Upper lobe of left lung (tissue), 6 donors: ENCODE results near the gene NES. TPM values are rescaled to one million over a fixed set of nuclear protein-coding genes. Genes with fewer than 3 reads are reported as not detected.
A peak's percentile ranks its signal among the peaks of the same experiment; 100 is the strongest.

Source experiments
- ATAC-seq, 2 donors: fragments of 200-7000 bp; cut with Tn5 transposase; one replicate each; pipeline ENCODE4 v1.9.1; 2022; ENCODE audit warnings: mild to moderate bottlenecking in 2 of 2, moderate library complexity in 2 of 2; ENCODE audit not compliant: low FRiP score in 2 of 2
- DNase-seq, 2 donors: peaks; one replicate each; pipeline ENCODE4 v3.0.0-alpha.2; 2019 to 2020
- H3K27ac ChIP-seq, 4 donors: fragments of 200-600 bp; sonication (generic); one replicate each; pipeline ENCODE4 v1.5.1; 2016 to 2019
- H3K27me3 ChIP-seq, 4 donors: fragments of 200-600 bp; sonication (generic); one replicate each; pipeline ENCODE4 v1.5.1; 2017 to 2019
- H3K36me3 ChIP-seq, 4 donors: fragments of 200-600 bp; sonication (generic); one replicate each; pipeline ENCODE4 v1.5.1; 2016 to 2019
- H3K4me1 ChIP-seq, 4 donors: fragments of 200-600 bp; sonication (generic); one replicate each; pipeline ENCODE4 v1.5.1; 2018 to 2019
- H3K4me3 ChIP-seq, 4 donors: fragments of 200-600 bp; sonication (generic); one replicate each; pipeline ENCODE4 v1.5.1; 2017 to 2019; ENCODE audit warnings: mild to moderate bottlenecking in 2 of 4, moderate library complexity in 1 of 4
- H3K9me3 ChIP-seq, 4 donors: fragments of 200-600 bp; sonication (generic); one replicate each; pipeline ENCODE4 v1.5.1; 2018 to 2019
- CTCF ChIP-seq, 6 experiments: fragments of 450-650 bp in 4 of 6; fragments of 200-600 bp in 2 of 6; sonication (generic) in 2 of 6; IDR thresholded peaks; one replicate each; pipeline ENCODE4 v1.5.1; 2016 to 2019; ENCODE audit warnings: antibody characterized with exemption in 6 of 6
- EP300 ChIP-seq, 4 donors: sonication (generic); formaldehyde crosslinking; IDR thresholded peaks; one replicate each; pipeline ENCODE4 v1.5.1; 2017; ENCODE audit warnings: antibody characterized with exemption in 4 of 4, control low read depth in 2 of 4
- POLR2A ChIP-seq, 4 donors: fragments of 450-650 bp; IDR thresholded peaks; one replicate each; pipeline ENCODE4 v1.5.1; 2016 to 2017; ENCODE audit warnings: antibody characterized with exemption in 4 of 4, mild to moderate bottlenecking in 2 of 4
- POLR2AphosphoS5 ChIP-seq, 2 donors: sonication (generic); formaldehyde crosslinking; IDR thresholded peaks; one replicate each; pipeline ENCODE4 v1.5.1; 2017; ENCODE audit warnings: antibody characterized with exemption in 2 of 2
- WGBS, 2 donors: methylation state at CpG; one replicate each; pipeline ENCODE4 v1.1.5; 2017 to 2018; 5-methylcytosine and 5-hydroxymethylcytosine counted together
- total RNA-seq, 6 donors: library from RNA; depleted of rRNA in 4 of 6; stranded (reverse); fragments of >200 nt in 4 of 6; gene quantifications; one replicate each; pipeline versions ENCODE4 v1.1.0 to v1.2.1, GENCODE V29; 2016 to 2021
- donor health status: DM: no; HTN: no; CAD: no; lungs with moderate emphysema.
- donor health status: DM: no; HTN: yes; CAD: no; lungs with severe emphysema.

NES gene
- total RNA-seq, 6 donors from 2014 or later: 25.9 to 93.5 (median 34.3) TPM

- Histone ChIP-seq H3K36me3 (no peaks in the 10 kb centered on the region), H3K9me3 (no peaks in the 10 kb centered on the region), H3K4me3 (no peak overlapping the region), H3K27me3 (peaks cover 3 to 43% (median 27%) of the 10 kb centered on the region in 4 donors), H3K4me1 (peaks cover 9 to 14% (median 11%) of the 10 kb centered on the region in 4 donors), H3K27ac (no peak overlapping the region)
- DNase-seq (no peak), ATAC-seq (no peak)
- 57 to 68% methylated on average over 6 of the region's 7 CpGs for WGBS, 2 donors
- TF ChIP-seq POLR2AphosphoS5 (IDR thresholded peaks at IDR 0.05) (no peak), EP300 (IDR thresholded peaks at IDR 0.05) (no peak), CTCF (IDR thresholded peaks at IDR 0.05) (no peak), POLR2A (IDR thresholded peaks at IDR 0.05) (no peak)
These were observed 34.0 kb downstream of the NES start for GRCh38 chr1:156643049-156643777.

DNA sequence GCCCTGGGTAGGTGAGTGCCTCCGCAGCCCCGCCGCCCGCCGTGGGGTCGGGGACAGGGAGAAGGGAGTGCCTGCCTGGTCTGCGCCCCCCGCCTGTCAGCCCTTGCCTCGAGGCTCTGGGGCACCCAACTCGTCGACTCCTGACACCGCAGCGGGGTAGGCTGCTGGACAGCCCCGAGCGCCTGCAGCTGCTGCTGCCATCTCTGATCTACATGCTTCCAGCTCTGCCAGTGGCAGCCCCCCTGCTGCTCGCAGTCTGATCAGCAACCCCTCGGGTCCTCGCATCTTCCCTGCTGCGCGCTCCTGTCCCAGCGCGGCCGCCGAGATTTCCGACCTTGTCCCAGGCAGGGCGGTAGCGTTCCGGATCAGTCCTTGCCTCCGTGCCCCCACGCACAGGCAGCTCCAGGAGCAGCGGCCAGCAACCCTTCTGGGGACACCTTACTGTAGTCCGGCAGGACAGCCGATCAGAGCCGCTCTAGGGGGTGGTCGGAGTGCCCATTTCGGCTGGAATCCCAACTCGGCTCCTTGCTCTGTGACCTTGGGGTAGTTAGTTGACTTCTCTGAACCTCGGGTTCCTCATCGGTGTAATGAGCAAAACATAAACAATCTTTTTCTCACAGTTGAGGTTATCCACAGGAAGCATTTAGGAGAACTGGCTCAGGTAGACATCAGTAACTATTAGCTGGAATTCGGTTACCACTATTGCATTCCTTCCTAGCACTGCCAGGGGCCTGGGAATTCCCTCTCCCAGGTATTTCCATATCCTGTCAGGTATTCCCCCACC lies 34.8 kb downstream of the NES start:
- peaks cover 9 to 14% (median 11%) of the 10 kb centered on the region in 4 donors for H3K4me1 ChIP-seq
- ATAC-seq: peak in 1 of 2 donors; percentile 20
- TF ChIP-seq POLR2AphosphoS5 (IDR thresholded peaks at IDR 0.05): no peak
- no peak for TF ChIP-seq POLR2A (IDR thresholded peaks at IDR 0.05)
- no peak for TF ChIP-seq EP300 (IDR thresholded peaks at IDR 0.05)
- no peak for TF ChIP-seq CTCF (IDR thresholded peaks at IDR 0.05)
- peaks cover 3 to 41% (median 25%) of the 10 kb centered on the region in 4 donors for H3K27me3 ChIP-seq
- peak in 1 of 2 donors; percentile 78 for DNase-seq
- H3K36me3 ChIP-seq: no peaks in the 10 kb centered on the region
- peak overlapping the region in 3 of 4 donors; percentile 15 to 36 (median 34) for H3K4me3 ChIP-seq
- no peak overlapping the region for H3K27ac ChIP-seq
- no peaks in the 10 kb centered on the region for H3K9me3 ChIP-seq
- 26 to 35% methylated on average over 5 to 28 of the region's 40 CpGs for WGBS, 2 donors

- WGBS, 2 donors: 1% methylated on average over 16 to 17 of the region's 46 CpGs
- no peaks in the 10 kb centered on the region for H3K36me3 ChIP-seq
- DNase-seq: peak in 1 of 2 donors; percentile 81
- H3K4me3 ChIP-seq: peak within 1 kb of the TSS in 3 of 4 donors; percentile 15 to 36 (median 34)
- H3K4me1 ChIP-seq: peaks cover 9 to 14% (median 11%) of the 10 kb centered on the region in 4 donors
- peak in 1 of 2 donors; percentile 71 for ATAC-seq
- TF ChIP-seq POLR2AphosphoS5 (IDR thresholded peaks at IDR 0.05) (no peak), POLR2A (IDR thresholded peaks at IDR 0.05) (no peak), EP300 (IDR thresholded peaks at IDR 0.05) (no peak), CTCF (IDR thresholded peaks at IDR 0.05) (no peak)
- peaks cover 3 to 37% (median 25%) of the 10 kb centered on the region in 4 donors for H3K27me3 ChIP-seq
- no peaks in the 10 kb centered on the region for H3K9me3 ChIP-seq
- no peak within 1 kb of the TSS for H3K27ac ChIP-seq
These were observed 35.4 kb downstream of the NES start, which contains the start of gene BCAN for GRCh38 chr1:156641761-156642264. TSS of gene BCAN (plus strand) at chr1:156642117. CDS start at chr1:156646055, 3,938 bp downstream.

DNA sequence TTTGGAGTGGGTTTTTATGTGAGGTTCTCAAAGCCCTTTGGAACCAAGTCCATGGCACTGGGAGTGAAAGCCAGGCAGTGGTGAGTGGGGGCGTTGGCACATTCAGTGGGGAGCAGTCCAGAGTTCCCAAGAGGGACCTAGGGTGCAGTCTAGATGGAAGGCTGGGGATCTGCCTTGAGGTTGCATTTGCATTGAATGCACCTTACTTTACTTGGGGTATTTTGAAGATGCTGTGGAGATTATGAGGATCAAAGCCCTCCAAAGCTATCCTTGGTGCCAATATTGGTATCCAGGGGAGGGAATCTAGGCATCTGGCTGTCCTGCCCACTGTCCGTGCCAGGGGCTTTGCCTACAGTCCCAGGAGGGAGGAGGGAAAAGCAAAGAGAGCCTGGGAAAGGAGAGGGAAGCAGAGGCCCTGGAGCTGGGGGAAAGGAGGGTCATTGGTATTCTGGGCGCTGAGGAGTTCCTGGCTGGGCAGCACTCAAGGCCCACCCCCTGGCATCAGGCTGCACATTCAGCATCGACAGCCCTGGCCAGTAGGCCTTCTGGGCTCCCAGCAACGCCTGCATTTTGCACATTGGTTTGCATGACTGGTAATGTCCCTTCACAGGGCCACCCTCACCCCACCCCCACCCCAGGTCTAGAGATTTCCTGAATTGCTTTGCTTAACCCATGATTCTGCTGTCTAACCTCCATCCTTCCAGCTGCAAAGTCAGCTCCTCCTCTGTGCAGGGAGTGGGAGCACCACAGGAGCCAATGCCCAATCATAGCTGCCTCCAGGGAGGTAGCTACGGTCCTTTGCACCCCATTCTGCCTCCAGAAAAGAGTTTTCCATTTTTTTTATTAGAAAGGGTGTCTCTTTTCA lies 36.1 kb downstream of the NES start:
- no peaks in the 10 kb centered on the region for H3K36me3 ChIP-seq
- 41 to 42% methylated on average over 4 to 6 of the region's 6 CpGs for WGBS, 2 donors
- DNase-seq (no peak), ATAC-seq (no peak)
- H3K4me3 ChIP-seq: no peak overlapping the region
- TF ChIP-seq EP300 (IDR thresholded peaks at IDR 0.05) (no peak), POLR2AphosphoS5 (IDR thresholded peaks at IDR 0.05) (no peak), POLR2A (IDR thresholded peaks at IDR 0.05) (no peak), CTCF (IDR thresholded peaks at IDR 0.05) (no peak)
- H3K9me3 ChIP-seq: no peaks in the 10 kb centered on the region
- H3K27ac ChIP-seq: no peak overlapping the region
- H3K27me3 ChIP-seq: peaks cover 3 to 29% (median 21%) of the 10 kb centered on the region in 4 donors
- peaks cover 9 to 14% (median 11%) of the 10 kb centered on the region in 4 donors for H3K4me1 ChIP-seq
